Left forelimb (tissue), 1 donor: Measurements from ENCODE around the gene GALNT3.
A peak's percentile ranks its signal among the peaks of the same experiment; 100 is the strongest.

Experiments used
- DNase-seq: peaks from one replicate; pipeline ENCODE4 v3.0.0-alpha.2; 2018; ENCODE audit warnings: low spot score

GALNT3 gene

DNA sequence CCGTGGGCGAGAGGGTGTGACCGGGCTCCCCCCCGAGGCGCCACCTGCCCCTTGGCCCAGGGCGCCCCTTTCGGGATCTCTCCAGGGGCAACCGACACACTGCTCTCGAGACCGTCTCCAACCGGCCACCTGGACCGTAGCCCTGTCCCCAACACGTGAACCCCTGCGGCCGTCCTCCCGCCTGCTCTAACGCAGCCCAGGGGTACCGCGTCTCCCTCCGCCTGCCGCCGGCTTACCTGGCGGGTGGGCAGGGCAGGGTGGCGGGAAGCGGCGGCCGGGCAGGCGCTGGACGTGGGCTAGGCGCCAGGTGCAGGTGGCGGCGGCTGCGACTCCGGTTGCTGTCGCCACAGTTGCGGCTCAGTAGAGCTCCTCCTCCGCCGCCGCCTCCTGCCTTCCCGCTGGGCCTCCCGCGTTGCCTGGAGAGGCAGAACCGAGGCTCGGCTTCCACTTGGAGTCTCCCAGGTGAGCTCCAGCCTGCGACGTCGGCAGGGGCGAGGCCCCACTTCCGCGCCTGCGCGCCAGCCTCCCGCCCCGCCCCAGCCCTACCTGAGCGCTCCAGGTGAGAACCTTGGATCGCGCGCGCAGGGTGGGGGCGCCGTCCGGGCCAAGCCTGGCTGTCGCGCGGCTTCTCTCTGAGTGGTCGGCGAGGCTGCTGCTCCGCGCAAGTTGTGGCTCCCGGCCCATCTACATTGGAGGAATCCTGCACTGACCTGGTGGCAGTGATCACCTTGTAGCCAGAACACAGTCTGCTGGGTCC lies at the start of gene GALNT3:
TSS of gene GALNT3 (minus strand) at position 469 of the 757 bp plus-strand sequence. CDS start 23,547 bp downstream, outside the sequence.
- DNase-seq, result peak; percentile 66

DNA sequence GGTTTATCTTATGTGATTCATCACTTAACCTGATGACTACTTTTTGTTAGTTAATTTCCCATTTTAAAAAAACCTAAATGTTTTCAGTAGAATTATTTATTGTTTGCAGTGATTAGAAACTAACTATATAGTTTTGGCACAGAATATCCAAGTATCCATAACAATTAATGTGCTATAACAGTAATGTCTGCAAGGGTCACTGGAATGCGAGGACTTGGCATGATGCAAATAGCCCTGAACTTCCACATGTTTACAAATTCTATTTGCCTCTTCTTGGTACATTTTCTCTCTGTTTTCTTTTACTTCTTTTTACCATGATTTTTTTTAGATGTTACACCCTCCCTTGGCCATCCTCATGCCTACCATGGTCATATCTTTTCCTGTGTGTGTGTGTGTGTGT lies 49.3 kb upstream of the GALNT3 start:
- no peak for DNase-seq

DNA sequence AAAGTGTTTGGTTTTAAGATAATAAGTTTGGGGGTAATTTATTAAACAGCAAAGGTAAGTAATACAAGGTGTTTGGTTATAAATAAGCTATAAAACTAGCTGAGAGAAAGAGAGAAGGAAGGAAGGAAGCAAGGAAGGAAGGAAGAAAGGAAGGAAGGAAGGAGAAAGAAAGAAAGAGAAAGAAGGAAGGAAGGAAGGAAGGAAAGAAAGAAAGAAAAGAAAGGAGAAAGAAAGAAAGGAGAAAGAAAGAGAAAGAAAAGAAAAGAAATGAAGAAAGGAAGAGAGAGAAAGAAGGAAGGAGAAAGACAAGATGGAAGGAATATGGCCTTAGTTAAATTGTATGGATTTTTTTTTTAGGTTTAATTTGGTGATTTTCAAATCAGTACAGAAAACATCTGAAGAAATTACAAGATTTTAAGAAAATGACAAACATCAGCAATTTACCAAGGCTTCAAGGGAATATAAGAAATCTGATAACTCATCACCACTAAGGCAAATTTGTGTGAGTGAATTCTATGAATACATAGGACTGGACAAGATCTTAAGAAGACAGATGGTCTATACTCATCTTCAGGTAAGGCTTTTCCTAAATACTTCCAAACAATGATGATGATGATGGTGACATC lies 46.4 kb upstream of the GALNT3 start:
- no peak for DNase-seq

DNA sequence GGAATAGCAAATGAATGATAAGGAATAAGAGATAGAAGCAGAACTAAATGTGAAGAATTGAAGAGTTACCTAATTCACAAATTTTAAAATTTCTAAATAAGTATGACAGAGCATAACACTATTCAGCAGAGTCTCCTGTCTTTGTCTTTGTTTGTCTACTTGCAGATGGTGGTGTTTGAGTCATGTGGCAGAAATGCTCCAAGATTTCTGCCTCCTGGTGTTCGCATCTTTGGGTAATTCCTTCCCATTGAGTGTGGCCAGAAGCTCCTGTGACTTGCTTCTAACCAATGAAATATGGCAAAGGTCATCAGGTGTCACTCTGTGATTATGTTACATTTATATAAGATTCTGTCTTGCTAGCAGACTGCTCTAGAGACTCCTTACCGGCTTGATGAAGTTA lies 45.6 kb upstream of the GALNT3 start:
- no peak for DNase-seq

DNA sequence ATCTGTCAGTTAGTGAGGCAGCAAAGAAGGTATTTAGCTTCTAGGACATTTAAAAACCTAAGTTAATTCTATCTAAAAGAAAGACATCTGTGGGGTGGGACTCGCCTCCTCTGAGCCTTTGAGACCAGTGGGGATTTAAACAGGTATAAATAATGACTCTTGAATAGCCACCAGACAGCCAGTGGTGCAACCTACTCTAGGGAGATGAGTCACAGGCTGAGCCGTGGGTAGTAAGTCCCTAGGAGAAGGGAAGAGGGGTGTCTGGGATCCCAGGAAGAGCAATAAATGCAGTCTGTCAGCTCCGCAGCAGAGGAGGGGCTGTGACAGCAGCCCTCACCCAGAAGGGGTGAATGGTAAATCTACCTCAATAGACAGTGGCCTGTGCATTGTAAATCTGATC lies 43.1 kb upstream of the GALNT3 start:
- DNase-seq, result no peak

DNA sequence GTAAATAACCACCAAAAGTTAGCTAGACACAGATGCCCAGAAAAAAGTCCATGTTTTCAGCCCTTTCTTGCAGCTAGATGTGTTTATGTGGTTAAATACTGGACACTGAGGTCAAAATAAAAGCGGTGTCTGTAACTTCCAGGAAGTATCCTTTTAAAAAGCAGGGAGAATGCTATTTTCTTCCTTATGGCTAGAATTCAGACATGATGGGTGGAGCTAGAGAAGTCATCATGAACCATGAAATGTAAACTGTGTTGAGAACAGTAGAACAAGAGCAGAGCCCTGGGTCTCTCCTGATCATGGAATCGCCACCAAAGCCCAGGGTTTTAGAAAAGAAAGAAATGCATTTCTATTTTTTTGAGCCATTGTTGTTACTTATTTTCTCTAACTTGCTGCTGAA lies 41.3 kb upstream of the GALNT3 start:
- DNase-seq, result no peak

DNA sequence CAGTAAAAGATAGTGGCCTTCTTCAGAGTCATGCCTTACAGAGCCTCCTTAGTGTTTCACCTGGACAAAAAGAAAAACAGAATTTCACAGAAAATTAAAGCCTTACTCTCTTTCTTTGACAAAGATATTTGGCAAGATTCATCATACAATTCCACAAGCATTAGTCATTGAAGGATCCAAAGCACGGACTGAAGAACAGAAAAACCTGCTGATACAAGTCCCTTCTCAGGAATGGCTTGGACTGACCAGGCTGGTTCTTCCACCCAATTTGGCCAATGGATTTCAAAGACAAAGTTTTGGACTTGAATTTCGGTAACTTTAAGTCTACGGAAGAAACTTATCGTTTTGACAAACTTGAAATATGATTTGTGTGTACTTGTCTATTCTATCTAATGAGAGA lies 39.1 kb upstream of the GALNT3 start:
- DNase-seq, result no peak

DNA sequence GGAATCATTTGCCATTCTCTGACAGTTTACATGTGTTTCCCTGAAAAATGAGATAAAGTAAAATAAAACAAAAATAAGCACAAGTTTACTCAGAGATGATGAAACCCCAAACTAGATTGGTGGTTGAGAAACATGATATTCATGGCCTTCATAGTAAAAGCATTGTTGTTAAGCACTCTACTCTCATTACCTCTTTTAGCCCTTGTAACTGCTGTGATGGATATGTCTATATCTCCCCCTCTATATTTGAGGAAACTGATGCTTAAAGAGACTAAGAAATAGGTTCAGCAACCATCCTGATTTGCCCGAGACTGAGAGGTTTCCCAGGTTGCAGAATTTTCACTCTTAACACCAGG lies 33.9 kb upstream of the GALNT3 start:
- DNase-seq, result no peak

DNA sequence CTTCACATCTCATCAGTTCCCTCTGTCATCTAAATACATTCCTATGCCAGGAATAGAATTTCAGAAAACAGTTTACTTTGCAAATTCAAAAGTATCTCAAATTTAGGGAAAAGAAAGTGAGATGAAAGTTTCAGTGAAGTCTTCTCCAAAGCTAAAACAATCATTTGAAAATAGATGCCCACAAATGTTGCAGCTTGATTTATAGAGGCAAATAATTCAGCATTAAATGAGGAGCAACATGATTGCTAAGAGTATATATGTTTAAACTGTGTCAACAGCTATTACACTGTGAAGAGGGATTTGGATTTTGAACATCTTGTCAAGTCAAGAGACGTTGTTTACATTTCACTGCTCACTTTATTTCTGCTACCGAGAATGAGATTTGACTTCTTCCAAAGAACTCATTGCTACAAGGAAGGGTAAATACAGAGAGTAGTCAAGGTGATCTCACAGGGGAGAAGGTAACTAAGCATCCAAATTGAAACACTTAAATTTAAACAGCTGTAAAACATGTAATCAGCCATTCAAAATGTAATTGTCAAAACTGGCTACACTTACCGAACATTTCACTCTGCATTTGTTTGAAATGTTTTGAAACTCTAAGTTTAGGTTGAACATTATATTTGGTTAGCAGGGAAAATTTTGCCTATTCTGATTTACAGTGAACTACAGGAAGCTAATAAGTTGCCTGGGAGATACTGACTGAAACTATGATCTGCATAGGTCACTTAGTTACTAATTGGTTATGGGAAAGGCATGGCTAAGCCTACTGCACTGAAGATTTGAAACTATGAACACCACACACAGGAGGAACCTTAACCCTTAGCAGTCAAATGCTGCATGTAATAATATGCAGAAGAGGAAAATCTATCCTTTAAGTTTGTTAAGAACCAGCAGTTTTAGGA lies 33.2 kb upstream of the GALNT3 start:
- DNase-seq, result no peak

DNA sequence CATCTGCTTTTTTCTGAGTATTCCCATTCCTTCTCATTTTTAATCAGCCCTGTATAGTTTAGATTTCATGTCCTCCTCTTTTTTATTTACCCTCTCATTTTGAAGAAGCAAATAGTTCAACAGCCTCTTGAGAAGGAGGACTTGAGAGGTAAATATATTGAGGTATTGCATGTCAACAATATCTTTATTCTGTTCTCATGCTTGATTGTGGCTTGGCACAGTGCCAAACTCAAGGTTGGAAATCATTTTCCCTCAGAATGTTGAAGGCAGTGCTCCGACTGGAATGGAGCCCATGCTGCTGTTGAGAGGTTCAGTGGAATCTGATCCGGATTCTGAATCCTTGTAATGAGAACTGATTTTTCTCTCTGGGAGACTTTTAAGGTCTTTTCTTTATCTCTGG lies 31.0 kb upstream of the GALNT3 start:
- no peak for DNase-seq

DNA sequence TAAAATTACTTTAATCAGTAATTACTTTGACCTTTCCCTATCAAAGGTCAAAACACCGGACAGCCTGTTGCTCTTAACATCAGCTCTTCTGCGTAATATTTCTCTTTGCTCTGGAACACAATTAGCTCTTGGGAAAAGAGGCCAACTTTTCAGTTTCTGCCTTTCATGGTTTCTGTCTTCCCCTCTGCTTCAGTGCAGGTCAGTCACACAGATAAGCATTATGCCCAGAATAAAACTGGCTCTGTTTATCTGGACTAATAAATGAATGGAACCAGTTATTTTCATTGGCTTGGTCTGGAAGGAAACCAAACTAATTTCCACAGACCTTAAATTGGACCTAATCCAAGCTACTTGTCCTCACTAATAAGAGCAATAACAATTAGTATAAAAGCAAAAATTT lies 26.2 kb upstream of the GALNT3 start:
- DNase-seq, result no peak

DNA sequence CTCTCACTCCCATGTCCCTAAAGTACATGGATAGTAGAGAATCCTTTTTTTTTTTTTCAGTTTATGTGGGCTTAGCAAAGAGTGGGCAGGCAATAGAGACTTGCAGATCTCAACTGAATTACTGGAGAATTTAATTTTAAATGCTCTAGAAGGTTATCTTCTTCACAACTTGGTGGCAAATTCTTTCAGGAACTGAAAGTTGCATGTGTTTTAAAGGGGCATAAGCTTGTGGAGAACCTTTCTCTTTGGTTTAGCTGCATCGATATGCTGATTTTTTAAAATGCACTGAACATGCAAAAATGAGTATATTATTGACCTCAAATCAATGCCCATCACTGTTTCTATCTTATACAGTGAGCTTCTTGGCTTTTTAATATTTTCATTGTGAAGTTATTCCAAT lies 24.9 kb upstream of the GALNT3 start:
- DNase-seq, result no peak

DNA sequence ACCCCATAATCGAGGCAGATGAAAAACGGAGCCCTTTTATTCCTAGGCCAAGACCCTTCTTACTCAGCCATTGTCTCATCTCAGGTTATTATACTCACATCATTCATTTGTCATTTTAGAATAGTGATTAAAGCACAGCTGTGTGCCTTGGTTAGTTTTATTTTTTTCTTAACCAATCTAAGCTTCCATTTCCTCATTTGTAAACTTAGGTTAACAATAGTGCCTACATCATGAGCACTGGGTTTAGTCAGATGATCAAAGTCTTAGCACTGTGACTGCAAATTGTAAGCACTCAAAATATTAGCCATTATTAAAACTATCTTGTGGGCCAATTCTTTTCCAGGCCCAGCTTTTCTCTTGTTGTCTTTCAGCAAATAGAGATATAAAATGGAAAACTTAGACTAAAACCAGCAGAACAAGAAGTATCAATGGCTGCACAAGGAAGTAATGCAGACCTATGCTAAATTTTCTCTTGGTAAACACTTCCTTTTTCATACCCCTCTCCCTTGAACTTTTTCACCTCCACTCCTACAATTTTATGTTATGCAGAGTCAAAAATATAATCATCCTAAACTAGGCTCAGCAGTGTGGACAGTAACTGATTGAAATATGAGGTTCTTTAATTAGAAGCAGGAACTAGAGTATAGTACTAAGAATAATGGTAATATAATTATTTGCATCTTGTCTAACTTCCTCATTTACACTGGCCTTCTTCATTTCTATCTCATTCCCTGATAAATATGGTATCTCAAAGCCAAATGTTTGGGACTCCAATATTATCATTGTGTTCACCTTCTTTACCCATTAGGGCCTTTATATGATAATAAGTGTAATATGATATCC lies 21.5 kb upstream of the GALNT3 start:
- DNase-seq, result no peak

DNA sequence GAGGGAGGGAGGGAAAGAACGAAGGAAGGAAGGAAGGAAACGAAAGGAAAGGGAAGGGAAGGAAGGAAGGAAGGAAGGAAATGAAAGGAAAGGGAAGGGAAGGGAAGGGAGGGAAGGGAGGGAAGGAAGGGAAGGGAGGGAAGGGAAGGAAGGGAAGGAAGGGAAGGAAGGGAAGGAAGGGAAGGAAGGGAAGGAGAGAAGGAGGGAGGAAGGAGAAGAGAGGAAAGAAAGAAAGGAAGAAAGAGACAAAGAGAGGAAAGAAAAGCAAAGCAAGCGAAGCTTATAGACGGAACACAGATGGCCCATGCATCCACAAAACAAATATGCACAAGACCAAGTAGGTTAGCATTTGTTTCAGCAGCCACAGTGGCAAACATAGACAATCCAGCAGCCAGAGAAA lies 20.4 kb upstream of the GALNT3 start:
- no peak for DNase-seq

DNA sequence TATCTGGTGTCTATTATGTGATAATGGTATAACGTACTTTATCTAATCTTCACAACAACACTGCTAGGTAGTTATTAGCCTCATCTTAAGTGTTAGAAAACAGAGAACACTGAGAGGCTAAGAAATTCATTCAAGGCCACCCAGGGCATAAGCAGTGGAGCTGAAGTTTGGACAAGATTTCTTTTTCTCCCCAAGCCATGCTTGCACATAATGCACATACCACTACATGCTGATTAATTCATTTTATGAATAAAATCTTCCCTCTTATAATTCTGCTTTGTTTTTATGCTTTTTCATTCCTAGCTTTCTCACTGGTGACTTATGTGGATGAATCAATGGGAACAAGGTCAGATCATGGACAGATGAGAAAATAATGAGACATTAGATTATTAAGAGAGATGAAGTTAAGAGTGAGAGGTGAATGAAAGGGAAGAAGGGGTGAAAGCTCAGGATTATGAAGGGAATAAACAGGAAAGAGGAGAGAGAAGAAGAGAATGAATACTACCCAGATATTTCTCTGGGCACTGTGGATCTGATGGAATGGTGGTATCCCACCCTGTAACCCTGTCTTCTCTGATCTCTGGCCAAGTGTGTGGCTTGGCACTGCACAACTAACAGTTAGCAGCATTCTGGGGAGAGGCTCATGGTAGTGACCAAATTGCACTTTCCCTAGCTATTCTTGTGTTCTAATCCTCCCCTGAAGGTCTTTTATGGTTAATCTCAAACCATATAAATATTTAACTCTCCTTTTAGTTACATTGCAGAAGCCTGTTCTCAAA lies 17.7 kb upstream of the GALNT3 start:
- DNase-seq, result no peak

DNA sequence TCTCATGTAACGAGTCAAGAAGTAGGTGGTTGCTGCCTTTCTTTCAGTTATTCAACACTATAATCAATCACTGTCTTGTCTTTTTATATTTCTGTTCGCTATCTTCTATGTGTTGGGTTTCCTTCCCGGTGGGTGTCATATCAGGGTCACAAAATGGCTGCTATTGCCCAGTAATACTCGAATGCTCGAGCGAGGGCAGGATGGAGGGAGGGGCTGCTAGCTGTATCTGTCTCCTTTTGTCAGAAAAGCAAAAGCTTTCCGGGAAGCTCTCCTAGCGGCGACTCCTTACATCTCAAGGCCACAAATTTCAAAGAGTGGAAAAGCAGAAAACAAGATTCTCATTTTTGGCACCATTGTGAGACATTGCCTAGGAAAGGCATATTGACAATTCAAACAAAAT lies 16.4 kb upstream of the GALNT3 start:
- DNase-seq, result no peak

DNA sequence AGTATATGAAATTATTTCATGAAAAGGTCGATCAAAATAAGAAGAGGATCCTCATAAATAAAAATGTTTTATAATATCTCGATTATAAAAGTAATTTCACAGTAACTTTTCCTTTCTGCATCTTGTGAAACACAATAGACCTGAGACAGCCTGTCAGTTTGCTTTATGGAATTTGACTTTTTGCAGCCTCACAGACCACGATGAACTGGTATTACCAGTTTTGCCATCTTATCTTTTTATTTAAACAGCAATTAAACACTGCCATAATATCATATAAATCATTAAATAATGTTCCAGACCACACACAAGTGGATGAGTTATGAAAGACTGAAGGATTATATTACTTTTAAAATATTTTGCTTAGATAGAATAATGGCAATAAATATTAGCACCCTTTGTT lies 10.7 kb upstream of the GALNT3 start:
- DNase-seq, result no peak

DNA sequence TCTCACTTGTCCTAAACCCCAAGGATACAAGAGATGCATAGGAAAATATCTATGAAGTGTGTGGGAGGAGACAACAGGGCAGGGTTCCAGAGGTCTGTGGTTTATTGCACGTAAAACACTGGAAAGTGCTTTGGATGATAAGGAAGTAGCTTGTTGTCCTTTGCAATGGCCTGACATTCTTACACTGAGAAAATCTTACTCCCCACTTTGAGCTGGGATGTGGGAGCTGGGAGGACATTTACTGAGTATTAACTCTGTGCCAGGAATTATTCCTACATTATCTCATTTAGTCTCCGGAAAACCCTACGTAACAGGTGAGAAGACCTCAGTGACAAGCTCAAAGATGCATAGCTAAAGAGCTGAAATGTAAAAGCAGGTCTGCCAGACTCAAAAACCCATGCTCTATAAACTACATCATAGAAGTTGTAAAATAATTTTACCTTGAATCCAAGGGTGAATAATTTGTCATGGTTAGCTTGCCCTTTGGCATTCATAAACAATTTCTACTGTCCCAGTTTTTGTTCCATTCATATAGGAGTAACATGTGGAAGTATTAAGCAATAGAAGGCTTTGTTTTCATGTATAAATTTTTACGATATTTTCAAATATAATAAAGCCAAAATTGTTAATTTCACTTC lies 9.2 kb upstream of the GALNT3 start:
- DNase-seq, result no peak

DNA sequence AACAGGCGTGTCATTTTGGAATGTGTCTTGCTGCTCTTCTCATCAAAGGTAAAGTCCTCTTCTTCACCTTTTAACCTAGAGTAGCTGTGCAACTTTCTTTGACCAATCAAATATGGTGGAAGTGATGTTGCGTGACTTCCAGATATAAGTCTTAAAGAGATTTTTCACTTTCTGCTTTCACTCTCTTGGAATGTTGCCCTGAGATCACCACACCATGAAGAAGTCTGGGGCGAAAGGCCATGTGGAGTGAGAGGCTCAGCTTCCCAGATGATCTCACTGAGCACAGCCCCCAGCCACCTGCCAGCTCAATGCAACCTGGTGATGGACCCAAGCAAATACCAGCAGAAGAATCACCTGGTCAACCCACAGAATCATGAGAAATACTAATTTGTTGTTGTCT lies 7.1 kb upstream of the GALNT3 start:
- DNase-seq, result no peak

DNA sequence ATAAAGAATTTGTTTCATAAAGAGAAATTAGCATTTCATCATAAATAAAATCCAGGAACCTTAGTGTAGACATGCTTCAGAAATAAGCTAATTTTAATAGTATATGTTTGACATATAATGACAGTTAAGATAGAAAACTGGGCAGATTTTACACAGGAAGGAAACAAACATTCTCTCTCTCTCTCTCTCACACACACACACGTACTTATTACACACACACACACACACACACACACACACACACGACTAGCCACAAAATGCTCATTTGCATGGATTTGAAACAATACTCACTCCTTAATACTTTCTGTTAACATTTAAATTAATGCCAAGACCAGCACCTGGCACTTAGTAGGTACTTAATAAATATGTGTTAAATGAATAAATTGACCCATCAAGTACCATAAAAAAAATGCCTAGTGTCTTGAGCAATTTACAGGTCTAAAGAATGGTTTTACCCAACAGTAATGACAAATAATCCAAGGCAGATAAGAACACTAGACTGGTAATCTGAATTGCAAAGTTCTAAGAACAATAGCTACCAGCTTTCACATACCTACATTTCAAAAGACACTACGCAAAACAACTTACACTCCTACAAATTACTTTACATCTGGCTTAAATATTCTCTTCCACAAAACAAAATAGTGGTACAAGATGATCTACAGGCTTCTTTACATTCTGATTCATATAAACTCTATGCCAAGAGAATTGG lies 2.9 kb upstream of the GALNT3 start:
- DNase-seq, result no peak
